ENCODE measurements around the gene DNTT. TPM values are rescaled to one million over a fixed set of nuclear protein-coding genes. Genes with fewer than 3 reads are reported as not detected.

Gene DNTT
- total and polyA plus RNA-seq, 2 of the 13 experiments (the other 11 are each of a cell fraction or from before 2014, with no cell fraction given) = not detected

GRCh38 chr10:96374985-96375830 is 71.0 kb downstream of the DNTT start (continued):
- TF ChIP-seq ZNF883 (CRISPR knock-in tag; IDR thresholded peaks at IDR 0.05; ENCODE audit: not compliant biosample characterization) (no peak), ZNF263 (CRISPR knock-in tag; IDR thresholded peaks at IDR 0.05) (no peak), TEF (CRISPR knock-in tag; IDR thresholded peaks at IDR 0.05) (no peak), CREBL2 (CRISPR knock-in tag; IDR thresholded peaks at IDR 0.05; ENCODE audit: borderline replicate concordance) (no peak), MZF1 (CRISPR knock-in tag; IDR thresholded peaks at IDR 0.05; ENCODE audit: borderline replicate concordance) (no peak), RXRB (CRISPR knock-in tag; IDR thresholded peaks at IDR 0.05; ENCODE audit: borderline replicate concordance) (no peak), ELF4 (CRISPR knock-in tag; IDR thresholded peaks at IDR 0.05; ENCODE audit: borderline replicate concordance) (no peak), SMC3 (IDR thresholded peaks at IDR 0.05; ENCODE audit: low read length) (peak; percentile 65), AGO2 (optimal IDR thresholded peaks at IDR 0.05; ENCODE audit: low read depth, low read length) (no peak), YEATS4 (CRISPR knock-in tag; IDR thresholded peaks at IDR 0.05; ENCODE audit: borderline replicate concordance) (no peak), BRCA1 (CRISPR knock-in tag; IDR thresholded peaks at IDR 0.05) (no peak), ZFP36 (IDR thresholded peaks at IDR 0.05; ENCODE audit: borderline replicate concordance, low read depth, low read length, partially characterized antibody) (no peak), ZNF567 (CRISPR knock-in tag; IDR thresholded peaks at IDR 0.05; ENCODE audit: borderline replicate concordance) (no peak), HDAC1 (CRISPR knock-in tag; IDR thresholded peaks at IDR 0.05) (no peak), CEBPZ (IDR thresholded peaks at IDR 0.05; ENCODE audit: low read length) (no peak), KLF13 (CRISPR knock-in tag; IDR thresholded peaks at IDR 0.05) (no peak), SKIL (CRISPR knock-in tag; IDR thresholded peaks at IDR 0.05; ENCODE audit: borderline replicate concordance) (no peak), ZNF549 (CRISPR knock-in tag; IDR thresholded peaks at IDR 0.05) (no peak), CHD4 (IDR thresholded peaks at IDR 0.05; ENCODE audit: borderline replicate concordance, low read length) (no peak), ZFP37 (CRISPR knock-in tag; IDR thresholded peaks at IDR 0.05; ENCODE audit: borderline replicate concordance) (no peak), ZNF577 (CRISPR knock-in tag; IDR thresholded peaks at IDR 0.05; ENCODE audit: borderline replicate concordance, low read depth) (no peak), ZNF414 (CRISPR knock-in tag; IDR thresholded peaks at IDR 0.05) (no peak), JUN (CRISPR knock-in tag; IDR thresholded peaks at IDR 0.05) (no peak)
